ENCODE measurements around the gene FAM13A.
A peak's percentile ranks its signal among the peaks of the same experiment; 100 is the strongest.

Gene FAM13A

GRCh38 chr4:88722276-88722780 is 334.7 kb downstream of the FAM13A start:
- CTCF ChIA-PET, result no interaction called here
- TF ChIP-seq ZBTB20 (tag by site-specific recombination; IDR thresholded peaks at IDR 0.05) (no peak), SP7 (tag by site-specific recombination; IDR thresholded peaks at IDR 0.05) (no peak)

GRCh38 chr4:88720451-88721428 is 336.2 kb downstream of the FAM13A start:
- no peaks in the 10 kb centered on the region for H3K9me3 ChIP-seq (ENCODE audit: control insufficient read depth, insufficient read depth, low read depth, low read length)
- POLR2A ChIA-PET, result no interaction called here
- no peak overlapping the region for H3K4me3 ChIP-seq (ENCODE audit: low read depth, low read length)
- H3K36me3 ChIP-seq (ENCODE audit: control insufficient read depth in 2 of 2, insufficient read depth in 1 of 2, low read length in 2 of 2), result peaks cover 0 to 29% of the 10 kb centered on the region in 2 experiments; a peak in 1 of 3 replicates
- H3K4me1 ChIP-seq (ENCODE audit: control insufficient read depth, insufficient read depth, low read length), result no peaks in the 10 kb centered on the region
- TF ChIP-seq ZNF174 (tag by site-specific recombination; IDR thresholded peaks at IDR 0.05), result no peak
- TF ChIP-seq KLF17 (tag by site-specific recombination; IDR thresholded peaks at IDR 0.05), result no peak
- no peak for TF ChIP-seq YY1 (tag by site-specific recombination; IDR thresholded peaks at IDR 0.05)
- no peak for TF ChIP-seq ZSCAN23 (tag by site-specific recombination; IDR thresholded peaks at IDR 0.05)
- no peak for TF ChIP-seq SP3 (tag by site-specific recombination; IDR thresholded peaks at IDR 0.05)
- no peak for TF ChIP-seq ZNF580 (tag by site-specific recombination; IDR thresholded peaks at IDR 0.05)
- no peak for TF ChIP-seq ZSCAN4 (tag by site-specific recombination; IDR thresholded peaks at IDR 0.05)
- no peak for TF ChIP-seq ZNF843 (tag by site-specific recombination; IDR thresholded peaks at IDR 0.05)
- no peak for TF ChIP-seq ZNF521 (tag by site-specific recombination; IDR thresholded peaks at IDR 0.05)
- TF ChIP-seq HOXC10 (CRISPR knock-in tag; IDR thresholded peaks at IDR 0.05), result no peak
- no peak for TF ChIP-seq ZBTB7A (tag by site-specific recombination; IDR thresholded peaks at IDR 0.05; ENCODE audit: low read depth)
- TF ChIP-seq ZNF660 (tag by site-specific recombination; IDR thresholded peaks at IDR 0.05), result no peak
- TF ChIP-seq ZNF791 (tag by site-specific recombination; IDR thresholded peaks at IDR 0.05), result no peak
- TF ChIP-seq ZNF548 (tag by site-specific recombination; IDR thresholded peaks at IDR 0.05), result no peak
- H3K27ac ChIP-seq (ENCODE audit: extremely low read depth, low read depth, low read length), result no peak overlapping the region
- CTCF ChIA-PET, result interaction anchor here (0.5 kb wide), 1 partner anchor 90 kb away, joined by 3 read pairs; no protein-coding TSS in a partner anchor

More at GRCh38 chr4:88722276-88722780, 334.7 kb downstream of the FAM13A start:
- Histone ChIP-seq H3K4me1 (ENCODE audit: control insufficient read depth, insufficient read depth, low read length) (no peaks in the 10 kb centered on the region), H3K36me3 (ENCODE audit: control insufficient read depth in 2 of 2, insufficient read depth in 1 of 2, low read length in 2 of 2) (peaks cover 0 to 34% of the 10 kb centered on the region in 2 experiments; a peak in 2 of 3 replicates), H3K4me3 (ENCODE audit: low read depth, low read length) (no peak overlapping the region), H3K9me3 (ENCODE audit: control insufficient read depth, insufficient read depth, low read depth, low read length) (no peaks in the 10 kb centered on the region), H3K27ac (ENCODE audit: extremely low read depth, low read depth, low read length) (no peak overlapping the region)
- POLR2A ChIA-PET, result no interaction called here

GRCh38 chr4:88719381-88719780 is 337.6 kb downstream of the FAM13A start:
- Histone ChIP-seq H3K9me3 (ENCODE audit: control insufficient read depth, insufficient read depth, low read depth, low read length) (no peaks in the 10 kb centered on the region), H3K4me3 (ENCODE audit: low read depth, low read length) (no peak overlapping the region), H3K36me3 (ENCODE audit: control insufficient read depth in 2 of 2, insufficient read depth in 1 of 2, low read length in 2 of 2) (peaks cover 0 to 29% of the 10 kb centered on the region in 2 experiments; a peak in 1 of 3 replicates), H3K4me1 (ENCODE audit: control insufficient read depth, insufficient read depth, low read length) (no peaks in the 10 kb centered on the region), H3K27ac (ENCODE audit: extremely low read depth, low read depth, low read length) (no peak overlapping the region)
- TF ChIP-seq ZNF366 (tag by site-specific recombination; conservative IDR thresholded peaks at IDR 0.05) (peak; percentile 61), ZBTB6 (tag by site-specific recombination; IDR thresholded peaks at IDR 0.05) (no peak), ZNF645 (tag by site-specific recombination; IDR thresholded peaks at IDR 0.05) (no peak), ZNF513 (tag by site-specific recombination; IDR thresholded peaks at IDR 0.05) (no peak), ZNF626 (tag by site-specific recombination; IDR thresholded peaks at IDR 0.05) (no peak), REPIN1 (tag by site-specific recombination; IDR thresholded peaks at IDR 0.05; ENCODE audit: low read depth) (no peak)
- ChIA-PET POLR2A (no interaction called here), CTCF (interaction anchor here (0.5 kb wide), 1 partner anchor 342 kb away, joined by 3 read pairs; no protein-coding TSS in a partner anchor)
